LNCAP (cell line): ENCODE data around the gene RTEL1.
A peak's percentile ranks its signal among the peaks of the same experiment; 100 is the strongest.

Experiments used
- TF ChIP-seq, protein P1 (sequence below): fragments of 450-650 bp; IDR thresholded peaks from 2 replicates; pipeline ENCODE4 v1.5.1; 2017; ENCODE audit warnings: mild to moderate bottlenecking

The RTEL1 gene

DNA sequence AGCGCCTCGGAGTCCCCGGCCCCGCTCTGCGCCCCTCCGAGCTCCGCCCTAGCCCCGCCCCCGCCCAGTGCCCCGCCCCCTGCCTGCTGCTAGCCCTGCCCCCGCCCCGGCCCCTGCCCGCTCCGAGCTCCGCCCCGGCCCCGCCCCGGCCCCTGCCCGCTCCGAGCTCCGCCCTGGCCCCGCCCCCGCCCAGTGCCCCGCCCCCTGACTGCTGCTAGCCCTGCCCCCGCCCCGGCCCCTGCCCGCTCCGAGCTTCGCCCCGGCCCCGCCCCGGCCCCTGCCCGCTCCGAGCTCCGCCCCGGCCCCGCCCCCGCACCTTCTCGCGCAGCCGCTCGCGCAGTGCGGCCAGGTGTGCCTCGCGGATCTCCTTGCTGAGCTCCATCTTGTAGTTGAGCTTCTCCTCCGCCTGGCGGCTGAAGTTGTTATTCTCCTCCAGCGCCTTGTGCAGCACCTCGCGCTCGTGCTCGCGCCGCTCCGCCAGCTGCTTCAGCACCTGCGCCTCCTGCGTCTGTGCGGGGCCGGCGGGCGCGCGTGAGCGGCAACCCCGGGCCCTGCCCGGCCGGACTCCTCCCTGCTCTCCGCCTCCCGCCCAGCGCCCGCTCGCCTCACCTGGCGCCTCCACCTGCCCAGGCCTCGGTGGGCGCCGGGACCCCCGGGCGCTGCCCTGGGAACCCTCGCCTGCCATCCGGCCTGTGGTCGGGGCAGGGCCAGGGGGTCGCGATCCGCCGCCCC is 16.2 kb upstream of the RTEL1 start:
- TF ChIP-seq, protein P1, sequence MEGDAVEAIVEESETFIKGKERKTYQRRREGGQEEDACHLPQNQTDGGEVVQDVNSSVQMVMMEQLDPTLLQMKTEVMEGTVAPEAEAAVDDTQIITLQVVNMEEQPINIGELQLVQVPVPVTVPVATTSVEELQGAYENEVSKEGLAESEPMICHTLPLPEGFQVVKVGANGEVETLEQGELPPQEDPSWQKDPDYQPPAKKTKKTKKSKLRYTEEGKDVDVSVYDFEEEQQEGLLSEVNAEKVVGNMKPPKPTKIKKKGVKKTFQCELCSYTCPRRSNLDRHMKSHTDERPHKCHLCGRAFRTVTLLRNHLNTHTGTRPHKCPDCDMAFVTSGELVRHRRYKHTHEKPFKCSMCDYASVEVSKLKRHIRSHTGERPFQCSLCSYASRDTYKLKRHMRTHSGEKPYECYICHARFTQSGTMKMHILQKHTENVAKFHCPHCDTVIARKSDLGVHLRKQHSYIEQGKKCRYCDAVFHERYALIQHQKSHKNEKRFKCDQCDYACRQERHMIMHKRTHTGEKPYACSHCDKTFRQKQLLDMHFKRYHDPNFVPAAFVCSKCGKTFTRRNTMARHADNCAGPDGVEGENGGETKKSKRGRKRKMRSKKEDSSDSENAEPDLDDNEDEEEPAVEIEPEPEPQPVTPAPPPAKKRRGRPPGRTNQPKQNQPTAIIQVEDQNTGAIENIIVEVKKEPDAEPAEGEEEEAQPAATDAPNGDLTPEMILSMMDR: peak; percentile 34; the same call in 1 of the 2 replicates

DNA sequence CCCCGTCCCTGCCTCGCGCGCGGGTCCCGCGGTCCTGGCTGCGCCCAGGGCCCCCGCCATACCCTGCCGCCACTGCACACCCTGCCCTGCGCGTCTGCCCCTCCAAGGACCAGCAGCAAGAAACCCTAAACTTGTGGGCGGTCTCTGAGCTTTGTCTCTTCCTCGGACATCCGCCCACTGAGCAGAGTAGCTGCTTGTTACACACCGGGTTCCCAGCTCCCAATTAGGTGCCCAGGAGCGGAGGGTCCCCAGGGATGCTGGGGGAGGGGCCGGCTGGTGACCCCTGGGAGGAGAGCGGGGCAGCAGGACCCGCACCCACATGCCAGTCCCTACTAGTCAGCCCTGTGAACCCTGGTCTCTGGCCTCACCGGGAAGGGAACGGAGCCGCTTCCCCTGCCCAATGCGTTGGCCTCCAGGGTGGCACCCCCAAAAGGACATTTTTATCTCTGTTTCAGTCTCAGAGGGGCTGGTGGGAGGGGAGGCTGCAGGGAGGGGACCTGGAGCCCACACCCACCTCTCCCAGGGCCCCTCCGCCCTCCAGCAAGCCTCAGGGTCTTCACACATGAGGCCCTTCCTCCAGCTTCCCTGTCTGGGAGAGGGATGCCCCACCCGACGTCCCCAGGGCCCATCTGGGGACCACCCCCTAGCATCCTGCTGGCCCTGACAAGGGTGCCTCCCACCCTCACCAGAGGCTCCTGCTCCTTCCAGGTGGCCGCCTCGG is 15.4 kb upstream of the RTEL1 start:
- TF ChIP-seq, protein P1: no peak

DNA sequence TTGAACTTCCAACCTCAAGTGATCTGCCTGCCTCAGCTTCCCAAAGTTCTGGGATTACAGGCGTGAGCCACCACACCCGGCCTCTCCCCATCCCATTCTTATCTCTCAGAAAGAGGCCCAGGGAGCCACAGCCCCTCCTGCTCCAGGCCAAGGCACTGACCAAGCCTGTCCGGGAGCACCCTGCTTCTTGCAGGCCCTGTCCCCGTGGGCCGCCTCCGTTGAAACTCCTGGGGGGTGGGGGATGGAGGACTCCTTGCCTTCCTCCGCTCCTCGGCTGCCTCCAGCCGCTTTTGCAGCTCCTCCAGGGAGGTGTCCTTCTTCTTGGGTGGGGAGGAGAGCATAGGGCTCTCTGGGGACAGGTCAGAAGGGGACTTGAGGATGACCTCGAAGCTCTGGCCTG is 14.6 kb upstream of the RTEL1 start:
- TF ChIP-seq, protein P1: no peak

DNA sequence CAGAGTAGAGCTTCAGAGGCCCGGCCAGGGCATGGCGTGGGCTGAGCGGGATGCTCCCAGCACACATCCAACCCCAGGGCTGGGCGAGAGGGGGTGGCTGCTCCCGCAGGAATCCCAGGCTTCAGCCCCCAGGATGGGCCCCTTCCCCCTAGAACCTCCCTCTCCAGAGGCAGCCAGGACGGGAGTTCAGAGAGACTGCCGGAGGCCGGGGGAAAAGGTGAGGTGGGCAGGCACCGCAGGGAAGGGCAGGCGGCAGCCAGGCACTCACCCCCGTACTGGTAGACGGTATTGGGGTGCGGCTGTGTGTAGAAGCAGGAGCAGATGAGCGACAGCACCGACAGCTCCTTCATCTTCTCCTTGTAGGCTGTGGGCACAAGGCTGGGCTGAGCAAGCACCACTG is 14.2 kb upstream of the RTEL1 start:
- TF ChIP-seq, protein P1: no peak

DNA sequence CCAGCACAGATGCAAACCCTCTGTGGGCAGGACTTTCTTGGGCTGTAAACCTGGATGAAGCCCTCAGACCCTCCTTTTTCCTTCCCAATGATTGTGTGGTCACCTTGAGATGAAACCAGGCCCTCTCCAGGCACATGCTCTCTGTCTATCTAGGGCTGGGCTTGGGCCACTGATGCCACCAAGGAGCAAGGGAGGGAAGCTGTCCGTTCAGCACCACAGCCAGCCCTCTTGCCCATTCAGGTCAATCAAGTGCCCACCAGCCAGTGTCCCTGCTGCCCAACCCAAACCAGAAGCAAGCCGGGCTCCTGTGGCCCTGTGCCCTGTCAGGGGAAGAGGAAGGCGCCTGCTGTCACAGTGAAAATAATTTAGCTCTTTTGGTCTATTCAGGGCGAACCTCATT is 12.9 kb upstream of the RTEL1 start:
- TF ChIP-seq, protein P1: no peak

DNA sequence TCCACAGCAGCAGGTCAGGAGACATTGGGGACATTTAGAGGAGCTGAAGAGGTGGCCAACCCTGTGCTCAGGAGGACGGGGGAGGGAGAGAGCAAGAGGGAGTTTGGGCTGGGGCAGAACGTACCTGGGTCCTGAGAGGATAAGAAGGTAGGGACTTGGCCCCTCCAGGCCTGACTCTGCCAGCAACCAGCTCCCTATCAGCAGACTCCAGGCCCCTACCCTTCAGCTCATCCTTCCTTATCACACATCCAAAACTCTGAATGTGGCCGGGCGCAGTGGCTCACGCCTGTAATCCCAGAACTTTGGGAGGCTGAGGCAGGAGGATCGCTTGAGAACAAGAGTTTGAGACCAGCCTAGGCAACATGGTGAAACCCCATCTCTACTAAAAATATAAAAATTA is 9.9 kb upstream of the RTEL1 start:
- TF ChIP-seq, protein P1: no peak

DNA sequence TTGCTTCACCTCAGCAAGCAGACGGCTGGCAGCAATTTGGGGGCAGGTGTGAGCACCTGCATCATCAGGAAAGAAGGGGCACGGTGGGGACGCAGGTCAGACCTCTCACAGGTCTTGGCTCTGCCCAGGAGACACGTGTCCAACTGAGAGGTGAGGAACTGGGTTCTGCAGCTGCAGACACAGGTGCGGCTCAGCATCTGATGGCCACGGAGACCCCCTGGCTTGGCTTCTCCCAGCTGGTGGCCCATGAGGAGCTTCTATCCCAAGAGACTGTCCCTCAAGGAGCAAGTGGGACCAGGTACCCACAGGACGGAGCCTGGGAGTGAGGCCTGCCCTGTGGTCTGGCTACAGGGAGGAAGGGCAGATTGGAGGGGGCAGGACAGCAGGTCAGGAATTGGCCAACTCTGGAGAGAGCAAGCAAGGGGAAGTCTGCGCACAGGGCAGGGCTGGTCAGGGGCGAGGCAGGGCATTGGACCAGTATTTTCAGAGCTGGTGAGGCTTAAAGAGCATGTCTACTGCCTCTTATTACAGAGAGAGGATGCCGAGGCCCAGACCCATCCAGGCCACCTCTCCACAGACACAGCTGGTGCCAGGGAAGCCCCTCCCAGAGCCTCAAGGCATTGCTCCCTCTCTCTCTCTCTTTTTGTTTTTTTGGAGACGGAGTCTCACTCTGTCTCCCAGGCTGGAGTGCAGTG is 9.1 kb upstream of the RTEL1 start:
- TF ChIP-seq, protein P1: no peak
